ENCODE results near the gene C1QC. TPM values are rescaled to one million over a fixed set of nuclear protein-coding genes. Genes with fewer than 3 reads are reported as not detected.

The C1QC gene
- total and polyA plus RNA-seq, 4 donors, result 52.9 to 242 (median 104) TPM

GRCh38 chr1:22662986-22663408, 19.6 kb downstream of the C1QC start:
- 71% methylated on average over 8 of the region's 8 CpGs for WGBS

DNA sequence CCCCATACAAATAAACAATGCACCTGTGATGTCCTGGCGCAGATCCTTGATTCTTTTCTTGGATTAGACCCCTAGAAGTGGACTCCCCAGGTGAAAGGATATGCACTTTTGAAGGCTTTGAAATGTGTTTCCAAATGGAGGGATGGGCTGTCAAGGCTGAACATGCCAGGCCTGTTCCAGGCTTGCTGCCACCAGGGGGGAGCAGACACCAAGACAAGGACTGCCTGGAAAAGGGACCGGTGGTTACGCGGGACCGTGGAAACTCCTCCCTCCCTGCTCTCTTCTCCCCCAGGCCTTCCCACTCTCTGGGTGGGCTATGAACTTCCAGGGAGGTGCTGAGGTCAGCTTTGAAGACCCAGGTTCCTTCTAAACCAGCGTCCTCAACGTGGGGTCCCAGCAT, 22.3 kb downstream of the C1QC start:
- 62% methylated on average over 7 of the region's 7 CpGs for WGBS
- TF ChIP-seq RXRA (IDR thresholded peaks at IDR 0.05) (no peak), CTCF (IDR thresholded peaks at IDR 0.05; ENCODE audit: low read depth, low read length, missing input control) (peak; percentile 11), REST (IDR thresholded peaks at IDR 0.05) (no peak), RAD21 (IDR thresholded peaks at IDR 0.05) (peak; percentile 27 to 30)
- TF ChIP-seq, protein P1, sequence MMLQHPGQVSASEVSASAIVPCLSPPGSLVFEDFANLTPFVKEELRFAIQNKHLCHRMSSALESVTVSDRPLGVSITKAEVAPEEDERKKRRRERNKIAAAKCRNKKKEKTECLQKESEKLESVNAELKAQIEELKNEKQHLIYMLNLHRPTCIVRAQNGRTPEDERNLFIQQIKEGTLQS (IDR thresholded peaks at IDR 0.05), result no peak
- Histone ChIP-seq H3K9me3 (ENCODE audit: control insufficient read depth in 4 of 4, low read length in 3 of 4) (no peaks in the 10 kb centered on the region), H3K36me3 (ENCODE audit: control insufficient read depth in 4 of 4, insufficient read depth in 3 of 4, low read depth in 1 of 4, low read length in 3 of 4) (no peaks in the 10 kb centered on the region), H3K4me3 (ENCODE audit: low read depth in 1 of 3, low read length in 3 of 3) (no peak overlapping the region), H3K4me1 (ENCODE audit: control insufficient read depth in 4 of 4, insufficient read depth in 4 of 4, low read length in 3 of 4) (no peaks in the 10 kb centered on the region), H3K27me3 (ENCODE audit: control insufficient read depth in 4 of 4, insufficient read depth in 4 of 4, low read length in 3 of 4) (peaks cover 0 to 3% (median 0%) of the 10 kb centered on the region in 4 donors), H3K9ac (ENCODE audit: low read depth in 1 of 2, low read length in 2 of 2) (no peak overlapping the region), H3K27ac (ENCODE audit: low read depth in 1 of 2, low read length in 2 of 2) (no peak overlapping the region)
- DNase-seq (ENCODE audit: low spot score), result no peak

More at GRCh38 chr1:22662986-22663408, 19.6 kb downstream of the C1QC start:
- no peak overlapping the region for H3K27ac ChIP-seq (ENCODE audit: low read depth in 1 of 2, low read length in 2 of 2)
- H3K9me3 ChIP-seq (ENCODE audit: control insufficient read depth in 4 of 4, low read length in 3 of 4), result no peaks in the 10 kb centered on the region
- no peaks in the 10 kb centered on the region for H3K36me3 ChIP-seq (ENCODE audit: control insufficient read depth in 4 of 4, insufficient read depth in 3 of 4, low read depth in 1 of 4, low read length in 3 of 4)
- no peaks in the 10 kb centered on the region for H3K4me1 ChIP-seq (ENCODE audit: control insufficient read depth in 4 of 4, insufficient read depth in 4 of 4, low read length in 3 of 4)
- no peak for TF ChIP-seq JUND (IDR thresholded peaks at IDR 0.05)
- TF ChIP-seq GABPA (IDR thresholded peaks at IDR 0.05 in 1 of 2, conservative IDR thresholded peaks at IDR 0.05 in 1 of 2), result no peak
- TF ChIP-seq TAF1 (conservative IDR thresholded peaks at IDR 0.05), result no peak
- TF ChIP-seq, protein P1 (IDR thresholded peaks at IDR 0.05), result no peak
- TF ChIP-seq EGR1 (IDR thresholded peaks at IDR 0.05; ENCODE audit: low read depth in 2 of 2), result no peak
- TF ChIP-seq CTCF (IDR thresholded peaks at IDR 0.05; ENCODE audit: low read depth, low read length, missing input control), result no peak
- no peak for DNase-seq (ENCODE audit: low spot score)
- H3K4me3 ChIP-seq (ENCODE audit: low read depth in 1 of 3, low read length in 3 of 3), result no peak overlapping the region
- no peaks in the 10 kb centered on the region for H3K27me3 ChIP-seq (ENCODE audit: control insufficient read depth in 4 of 4, insufficient read depth in 4 of 4, low read length in 3 of 4)
- H3K9ac ChIP-seq (ENCODE audit: low read depth in 1 of 2, low read length in 2 of 2), result no peak overlapping the region

Data from liver (tissue), 9 donors.